CD14-positive monocyte (primary cell): Measurements from ENCODE around the gene MRGPRG. TPM values are rescaled to one million over a fixed set of nuclear protein-coding genes. Genes with fewer than 3 reads are reported as not detected.

Experiments used
- DNase-seq, 3 donors: peaks; one replicate each; pipeline ENCODE4 v3.0.0-alpha.2; 2011 to 2022
- H2AFZ ChIP-seq: 2 replicates; pipeline ENCODE4 v1.6.0; 2012; ENCODE audit warnings: mild to moderate bottlenecking, low read depth, low read length, inconsistent platforms; ENCODE audit not compliant: insufficient read depth, poor library complexity, severe bottlenecking
- H3K27ac ChIP-seq, 2 donors: 1 replicate in 1 of 2; 2 replicates in 1 of 2; pipeline ENCODE4 v1.5.1; 2012 to 2013; ENCODE audit warnings: low read length in 2 of 2, control low read depth in 1 of 2, inconsistent platforms in 1 of 2, low read depth in 1 of 2, mild to moderate bottlenecking in 1 of 2
- H3K27me3 ChIP-seq, 2 donors: one replicate each; pipeline versions ENCODE4 v1.6.0 to v1.6.1; 2011 to 2013; ENCODE audit warnings: low read length in 2 of 2; ENCODE audit not compliant: control insufficient read depth in 2 of 2, insufficient read depth in 2 of 2
- H3K36me3 ChIP-seq, 2 donors: replicated peaks in 1 of 2; 1 replicate in 1 of 2; 2 replicates in 1 of 2; pipeline versions ENCODE4 v1.5.1 to v1.6.1; 2012 to 2013; ENCODE audit warnings: low read length in 2 of 2, control low read depth in 1 of 2, inconsistent platforms in 1 of 2, mild to moderate bottlenecking in 1 of 2; ENCODE audit not compliant: insufficient read depth in 2 of 2, control insufficient read depth in 1 of 2
- H3K4me1 ChIP-seq, 2 donors: 1 replicate in 1 of 2; 2 replicates in 1 of 2; pipeline versions ENCODE4 v1.5.1 to v1.6.1; 2012 to 2013; ENCODE audit warnings: low read length in 2 of 2, control low read depth in 1 of 2, inconsistent platforms in 1 of 2, mild to moderate bottlenecking in 1 of 2, moderate library complexity in 1 of 2; ENCODE audit not compliant: insufficient read depth in 2 of 2, control insufficient read depth in 1 of 2
- H3K4me2 ChIP-seq: replicated peaks from 2 replicates; pipeline ENCODE3; 2012; ENCODE audit warnings: low read length, moderate library complexity, mild to moderate bottlenecking; ENCODE audit not compliant: poor library complexity, severe bottlenecking; ENCODE audit errors: extremely low read depth
- H3K4me3 ChIP-seq, 3 experiments: fragments of 200-600 bp in 1 of 3; sonication (generic) in 1 of 3; replicated peaks in 1 of 3; 1 replicate in 2 of 3; 2 replicates in 1 of 3; pipeline ENCODE4 v1.5.1; 2011 to 2013; ENCODE audit warnings: low read length in 3 of 3, mild to moderate bottlenecking in 3 of 3, control low read depth in 2 of 3, low read depth in 2 of 3, inconsistent platforms in 1 of 3, moderate library complexity in 1 of 3
- H3K79me2 ChIP-seq: 2 replicates; pipeline ENCODE4 v1.6.0; 2012; ENCODE audit warnings: mild to moderate bottlenecking, control low read depth, inconsistent platforms, low read length, moderate library complexity; ENCODE audit not compliant: insufficient read depth
- H3K9ac ChIP-seq: 2 replicates; pipeline ENCODE4 v1.6.0; 2017; ENCODE audit warnings: low read length, mild to moderate bottlenecking; ENCODE audit not compliant: insufficient read depth, poor library complexity, severe bottlenecking
- H3K9me3 ChIP-seq, 2 donors: replicated peaks in 1 of 2; 1 replicate in 1 of 2; 2 replicates in 1 of 2; pipeline versions ENCODE4 v1.5.1 to v1.6.1; 2012 to 2013; ENCODE audit warnings: low read length in 2 of 2, control low read depth in 1 of 2; ENCODE audit not compliant: control insufficient read depth in 1 of 2, insufficient read depth in 1 of 2
- H4K20me1 ChIP-seq: 2 replicates; pipeline ENCODE4 v1.6.0; 2012; ENCODE audit warnings: mild to moderate bottlenecking, low read length, control low read depth, moderate library complexity; ENCODE audit not compliant: insufficient read depth
- H3K27ac Mint-ChIP-seq, 7 donors: one replicate each; pipeline ENCODE4 v1.8.0; 2020; ENCODE audit warnings: mild to moderate bottlenecking in 7 of 7, mixed read lengths in 7 of 7, moderate library complexity in 6 of 7, inconsistent platforms in 2 of 7
- H3K27me3 Mint-ChIP-seq, 3 donors: one replicate each; pipeline ENCODE4 v1.8.0; 2021 to 2022; ENCODE audit warnings: low read depth in 3 of 3, mild to moderate bottlenecking in 3 of 3, mixed read lengths in 3 of 3, moderate library complexity in 3 of 3, inconsistent platforms in 1 of 3
- H3K36me3 Mint-ChIP-seq, 2 donors: one replicate each; pipeline ENCODE4 v1.8.0; 2020; ENCODE audit warnings: mixed read lengths in 2 of 2, inconsistent platforms in 1 of 2, mild to moderate bottlenecking in 1 of 2
- H3K4me1 Mint-ChIP-seq: one replicate; pipeline ENCODE4 v1.8.0; 2020; ENCODE audit warnings: mild to moderate bottlenecking, mixed read lengths
- H3K4me3 Mint-ChIP-seq, 2 donors: one replicate each; pipeline ENCODE4 v1.8.0; 2020; ENCODE audit warnings: mild to moderate bottlenecking in 2 of 2, mixed read lengths in 2 of 2, moderate library complexity in 1 of 2
- H3K9me3 Mint-ChIP-seq, 7 donors: one replicate each; pipeline ENCODE4 v1.8.0; 2020 to 2022; ENCODE audit warnings: mixed read lengths in 7 of 7, mild to moderate bottlenecking in 6 of 7, moderate library complexity in 6 of 7, inconsistent platforms in 2 of 7
- CTCF ChIP-seq: fragments of 200-600 bp; IDR thresholded peaks from one replicate; pipeline ENCODE4 v1.8.0; 2022; ENCODE audit warnings: antibody characterized with exemption, mild to moderate bottlenecking
- WGBS: methylation state at CpG from one replicate; pipeline ENCODE4 v1.1.5; 2013; ENCODE audit warnings: missing lambda C conversion rate; ENCODE audit not compliant: insufficient coverage; 5-methylcytosine and 5-hydroxymethylcytosine counted together
- intact Hi-C, 2 donors: fragments of 100-400 bp; cut with micrococcal nuclease; formaldehyde crosslinking; loops; one replicate each; pipeline versions ENCODE4 v1.15.0 to v1.15.1; 2023
- polyA plus RNA-seq, 3 donors: library from polyadenylated mRNA; depleted of rRNA in 1 of 3; unstranded in 2 of 3; stranded (reverse) in 1 of 3; fragments of 300-500 nt in 2 of 3; fragments of >200 nt in 1 of 3; fragmentation: Illumina TruSeq in 2 of 3; gene quantifications; 1 replicate in 2 of 3; 2 replicates in 1 of 3; pipeline ENCODE4 v1.2.3, GENCODE V29; 2012 to 2021

The MRGPRG gene
- polyA plus RNA-seq, 3 donors: not detected

DNA sequence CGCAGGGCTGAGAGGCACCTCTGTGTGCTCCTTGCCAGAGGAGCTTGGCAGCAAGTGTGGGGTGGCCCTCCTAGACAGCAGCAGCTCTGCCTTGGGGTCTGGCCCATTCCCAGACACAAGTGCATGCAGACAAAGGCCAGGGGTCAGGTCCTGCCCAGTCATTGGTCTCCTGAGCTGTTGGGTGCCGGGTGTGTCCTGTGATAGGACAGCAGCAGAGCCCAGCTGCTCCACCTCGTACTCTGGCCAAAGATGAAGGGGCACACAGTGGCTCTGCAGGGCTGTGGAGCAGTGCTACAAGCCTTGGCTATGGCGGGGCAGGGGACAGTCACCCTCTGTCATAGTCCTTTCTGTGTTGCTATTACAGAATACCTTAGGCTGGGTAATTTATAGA lies 36.2 kb downstream of the MRGPRG start:
- Mint-ChIP-seq H3K27ac (no peak overlapping the region), H3K36me3 (no peaks in the 10 kb centered on the region), H3K27me3 (peaks cover 0 to 4% (median 3%) of the 10 kb centered on the region in 3 donors), H3K4me1 (no peaks in the 10 kb centered on the region), H3K4me3 (no peak overlapping the region), H3K9me3 (peaks cover 10 to 39% (median 20%) of the 10 kb centered on the region in 7 donors)
- H3K4me3 ChIP-seq: no peak overlapping the region
- intact Hi-C loops: no loop called here
- no peak overlapping the region for H3K4me2 ChIP-seq
- H4K20me1 ChIP-seq: no peaks in the 10 kb centered on the region
- no peaks in the 10 kb centered on the region for H3K4me1 ChIP-seq
- no peak overlapping the region for H3K27ac ChIP-seq
- TF ChIP-seq CTCF: no peak
- no peak for DNase-seq
- peaks cover 0 to 8% of the 10 kb centered on the region in 2 donors for H3K9me3 ChIP-seq
- no peaks in the 10 kb centered on the region for H3K36me3 ChIP-seq
- H2AFZ ChIP-seq: no peak overlapping the region
- H3K27me3 ChIP-seq: no peaks in the 10 kb centered on the region
- 100% methylated on average over 4 of the region's 4 CpGs for WGBS
- no peaks in the 10 kb centered on the region for H3K79me2 ChIP-seq
- no peak overlapping the region for H3K9ac ChIP-seq

DNA sequence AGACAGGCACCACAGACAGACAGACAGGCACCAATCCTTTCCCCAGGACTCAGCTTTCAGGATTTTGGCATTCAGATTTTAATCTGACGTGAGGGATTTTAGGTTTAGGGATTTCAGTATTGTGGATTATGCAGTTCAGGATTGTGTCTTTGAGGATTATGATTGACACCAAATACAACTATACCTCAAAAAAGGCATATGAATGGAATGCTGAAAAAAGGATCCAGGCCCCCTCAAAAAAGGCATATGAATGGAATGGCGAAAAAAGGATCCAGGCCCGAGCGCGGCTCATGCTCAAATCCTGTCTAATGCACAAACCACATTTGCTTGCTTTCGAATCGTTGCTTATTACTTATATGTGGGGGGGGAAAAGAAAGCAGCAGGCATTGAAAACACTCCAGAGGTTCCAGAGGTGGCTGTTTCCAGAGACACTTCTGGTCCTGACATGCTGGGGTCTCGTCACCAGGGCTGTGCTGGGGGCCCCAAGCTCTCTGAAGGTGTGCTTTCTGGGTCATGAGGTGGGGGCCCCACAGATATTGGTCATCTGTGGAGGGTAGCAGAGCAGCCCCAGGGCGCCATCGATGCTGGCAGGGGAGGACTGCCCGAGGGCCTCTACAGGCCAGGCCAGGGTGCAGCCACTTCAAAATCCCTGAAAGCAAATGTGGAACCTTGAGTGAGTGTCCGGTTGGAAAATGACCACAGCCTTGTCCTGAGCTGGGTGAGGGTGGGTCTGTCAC lies 36.7 kb downstream of the MRGPRG start:
- Histone ChIP-seq H3K4me3 (no peak overlapping the region), H3K9me3 (peaks cover under 1 to 8% of the 10 kb centered on the region in 2 donors), H3K27ac (no peak overlapping the region), H3K4me1 (no peaks in the 10 kb centered on the region), H2AFZ (no peak overlapping the region), H3K27me3 (no peaks in the 10 kb centered on the region), H3K4me2 (no peak overlapping the region), H3K36me3 (no peaks in the 10 kb centered on the region), H3K79me2 (no peaks in the 10 kb centered on the region), H4K20me1 (no peaks in the 10 kb centered on the region), H3K9ac (no peak overlapping the region)
- Mint-ChIP-seq H3K4me3 (peak overlapping the region in 1 of 2 donors; percentile 47), H3K9me3 (peaks cover 10 to 39% (median 20%) of the 10 kb centered on the region in 7 donors), H3K36me3 (no peaks in the 10 kb centered on the region), H3K27me3 (peaks cover 0 to 2% (median under 1%) of the 10 kb centered on the region in 3 donors), H3K27ac (no peak overlapping the region), H3K4me1 (no peaks in the 10 kb centered on the region)
- WGBS: 97% methylated on average over 5 of the region's 12 CpGs
- no peak for DNase-seq
- no peak for TF ChIP-seq CTCF
- intact Hi-C loops: no loop called here
